Lung (tissue), 12 donors: Measurements from ENCODE around the gene SIX2. TPM values are rescaled to one million over a fixed set of nuclear protein-coding genes. Genes with fewer than 3 reads are reported as not detected.

Experiments used
- ATAC-seq: fragments of 200-7000 bp; cut with Tn5 transposase; one replicate; pipeline ENCODE4 v1.9.1; 2020; ENCODE audit warnings: moderate number of reproducible peaks; ENCODE audit not compliant: insufficient read depth, low FRiP score
- DNase-seq, 3 donors: peaks; one replicate each; pipeline ENCODE4 v3.0.0-alpha.2; 2013 to 2017
- H3K27ac ChIP-seq, 2 donors: one replicate each; pipeline ENCODE4 v1.5.1; 2013; ENCODE audit warnings: mild to moderate bottlenecking in 2 of 2, moderate library complexity in 2 of 2, control low read depth in 1 of 2, inconsistent platforms in 1 of 2, low read depth in 1 of 2, low read length in 1 of 2
- H3K27me3 ChIP-seq, 3 donors: one replicate each; pipeline ENCODE4 v1.5.1; 2013; ENCODE audit warnings: low read length in 2 of 3; ENCODE audit not compliant: control insufficient read depth in 3 of 3, insufficient read depth in 3 of 3
- H3K36me3 ChIP-seq, 4 donors: one replicate each; pipeline ENCODE4 v1.5.1; 2013; ENCODE audit warnings: low read length in 4 of 4, mild to moderate bottlenecking in 1 of 4, moderate library complexity in 1 of 4; ENCODE audit not compliant: control insufficient read depth in 4 of 4, insufficient read depth in 4 of 4
- H3K4me1 ChIP-seq, 5 donors: one replicate each; pipeline ENCODE4 v1.5.1; 2013; ENCODE audit warnings: low read length in 5 of 5, mild to moderate bottlenecking in 2 of 5, moderate library complexity in 1 of 5; ENCODE audit not compliant: control insufficient read depth in 5 of 5, insufficient read depth in 5 of 5
- H3K4me3 ChIP-seq: one replicate; pipeline ENCODE4 v1.5.1; 2013; ENCODE audit warnings: mild to moderate bottlenecking, control low read depth, moderate library complexity
- H3K9ac ChIP-seq, 2 donors: one replicate each; pipeline ENCODE4 v1.5.1; 2013; ENCODE audit warnings: low read length in 2 of 2, control low read depth in 1 of 2; ENCODE audit not compliant: insufficient read depth in 1 of 2
- H3K9me3 ChIP-seq, 4 donors: one replicate each; pipeline ENCODE4 v1.5.1; 2013; ENCODE audit warnings: low read length in 3 of 4, mild to moderate bottlenecking in 1 of 4, moderate library complexity in 1 of 4; ENCODE audit not compliant: control insufficient read depth in 4 of 4, insufficient read depth in 3 of 4
- WGBS, 2 donors: extraction: QIAGEN DNeasy Blood & Tissue Kit; methylation state at CpG; one replicate each; pipeline ENCODE4 v1.1.7; 2013; 5-methylcytosine and 5-hydroxymethylcytosine counted together
- polyA plus RNA-seq, 2 donors: library from polyadenylated mRNA; stranded (reverse); fragments of 200-250 nt; gene quantifications; one replicate each; pipeline ENCODE4 v1.2.1, GENCODE V29; 2013
- total RNA-seq, 2 donors: library from RNA; depleted of rRNA in 1 of 2; stranded (reverse); fragments of >200 nt in 1 of 2; gene quantifications; one replicate each; pipeline ENCODE4 v1.2.1, GENCODE V29; 2014 to 2021
- TF ChIP-seq, protein P1 (sequence below): IDR thresholded peaks from 2 replicates; pipeline ENCODE4 v1.5.1; 2012; ENCODE audit warnings: mild to moderate bottlenecking; ENCODE audit errors: control extremely low read depth, extremely low read depth
- donor health status: control.
- donor health status: control.
- donor health status: Bipolar disorder and iron deficiency.
- donor health status: healthy.
- donor health status: DM: yes; HTN: yes; CAD: no.

SIX2 gene
- total and polyA plus RNA-seq, 4 donors: 0.34 to 0.83 (median 0.44) TPM

DNA sequence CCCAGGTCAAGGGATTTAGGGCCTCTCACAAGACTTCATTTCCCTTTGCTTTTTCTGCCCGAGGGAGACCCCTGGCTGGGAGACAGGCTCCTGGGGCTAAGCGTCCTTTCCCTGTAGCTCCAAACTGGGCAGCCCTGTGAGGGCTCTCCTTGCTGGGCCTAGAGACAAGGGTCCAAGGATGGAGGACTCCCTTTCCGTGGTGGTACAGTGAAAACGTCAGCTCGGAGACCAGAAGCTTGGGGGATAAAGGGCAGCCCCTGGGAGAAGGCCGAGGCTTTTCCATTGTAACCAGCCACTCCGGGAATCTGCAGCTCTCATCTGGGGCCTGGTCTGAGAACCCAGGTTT, 2.3 kb downstream of the SIX2 start:
- Histone ChIP-seq H3K9me3 (peaks cover 0 to 2% (median 0%) of the 10 kb centered on the region in 4 donors), H3K36me3 (no peaks in the 10 kb centered on the region), H3K9ac (no peak overlapping the region), H3K27me3 (peaks cover 0 to 91% (median 83%) of the 10 kb centered on the region in 3 donors), H3K27ac (no peak overlapping the region), H3K4me1 (peaks cover 0 to 43% (median 19%) of the 10 kb centered on the region in 5 donors), H3K4me3 (no peak overlapping the region)
- no peak for DNase-seq
- ATAC-seq: no peak
- TF ChIP-seq, protein P1, sequence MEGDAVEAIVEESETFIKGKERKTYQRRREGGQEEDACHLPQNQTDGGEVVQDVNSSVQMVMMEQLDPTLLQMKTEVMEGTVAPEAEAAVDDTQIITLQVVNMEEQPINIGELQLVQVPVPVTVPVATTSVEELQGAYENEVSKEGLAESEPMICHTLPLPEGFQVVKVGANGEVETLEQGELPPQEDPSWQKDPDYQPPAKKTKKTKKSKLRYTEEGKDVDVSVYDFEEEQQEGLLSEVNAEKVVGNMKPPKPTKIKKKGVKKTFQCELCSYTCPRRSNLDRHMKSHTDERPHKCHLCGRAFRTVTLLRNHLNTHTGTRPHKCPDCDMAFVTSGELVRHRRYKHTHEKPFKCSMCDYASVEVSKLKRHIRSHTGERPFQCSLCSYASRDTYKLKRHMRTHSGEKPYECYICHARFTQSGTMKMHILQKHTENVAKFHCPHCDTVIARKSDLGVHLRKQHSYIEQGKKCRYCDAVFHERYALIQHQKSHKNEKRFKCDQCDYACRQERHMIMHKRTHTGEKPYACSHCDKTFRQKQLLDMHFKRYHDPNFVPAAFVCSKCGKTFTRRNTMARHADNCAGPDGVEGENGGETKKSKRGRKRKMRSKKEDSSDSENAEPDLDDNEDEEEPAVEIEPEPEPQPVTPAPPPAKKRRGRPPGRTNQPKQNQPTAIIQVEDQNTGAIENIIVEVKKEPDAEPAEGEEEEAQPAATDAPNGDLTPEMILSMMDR: no peak
- 70 to 73% methylated on average over 7 of the region's 7 CpGs for WGBS, 2 donors

DNA sequence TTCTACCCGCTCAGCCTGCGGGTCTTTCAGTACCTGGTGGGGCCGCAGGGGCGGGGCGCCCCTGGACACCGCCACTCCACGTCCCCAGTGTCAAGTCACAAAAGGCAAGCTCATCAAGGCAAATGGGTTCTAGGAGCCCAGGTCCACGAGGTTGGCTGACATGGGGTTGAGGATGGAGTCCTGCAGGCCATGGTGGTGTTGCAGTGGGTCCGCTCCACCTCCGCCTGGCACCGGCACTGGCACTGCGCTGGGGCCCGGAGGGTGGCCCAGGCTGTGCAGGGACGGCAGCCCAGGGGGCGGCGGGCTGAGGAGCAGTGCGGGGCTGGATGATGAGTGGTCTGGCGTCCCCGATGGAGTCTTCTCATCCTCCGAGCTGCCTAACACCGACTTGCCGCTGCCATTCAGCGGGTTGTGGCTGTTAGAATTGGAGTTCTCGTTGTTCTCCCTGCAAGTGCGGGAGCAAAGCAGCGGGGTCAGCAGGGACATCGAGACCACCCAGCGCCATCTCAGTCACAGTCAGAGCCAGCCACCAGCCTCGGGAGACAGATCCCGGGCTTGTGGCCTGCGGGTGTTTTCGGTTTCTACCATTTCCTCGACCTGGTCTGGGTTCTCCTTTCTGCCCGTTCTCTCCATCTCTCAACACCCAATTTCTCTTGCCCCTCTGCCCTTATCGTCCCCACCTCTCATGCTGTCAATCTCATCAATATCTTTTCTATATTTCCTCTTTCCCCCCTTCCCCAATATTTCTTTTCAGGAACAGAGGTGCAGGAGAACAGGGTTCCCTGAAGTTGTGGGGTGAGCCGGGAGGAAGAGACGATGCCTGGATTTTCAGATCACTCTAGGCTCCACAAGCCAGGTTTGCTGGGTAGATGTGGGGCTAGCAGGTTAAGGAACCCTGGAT, 3.0 kb downstream of the SIX2 start:
- Histone ChIP-seq H3K4me1 (peaks cover 0 to 46% (median 19%) of the 10 kb centered on the region in 5 donors), H3K4me3 (no peak overlapping the region), H3K9ac (no peak overlapping the region), H3K27me3 (peaks cover 0 to 91% (median 83%) of the 10 kb centered on the region in 3 donors), H3K27ac (no peak overlapping the region), H3K9me3 (peaks cover 0 to 2% (median 0%) of the 10 kb centered on the region in 4 donors), H3K36me3 (no peaks in the 10 kb centered on the region)
- 22 to 28% methylated on average over 37 of the region's 37 CpGs for WGBS, 2 donors
- DNase-seq: no peak
- no peak for ATAC-seq
- TF ChIP-seq, protein P1: no peak

DNA sequence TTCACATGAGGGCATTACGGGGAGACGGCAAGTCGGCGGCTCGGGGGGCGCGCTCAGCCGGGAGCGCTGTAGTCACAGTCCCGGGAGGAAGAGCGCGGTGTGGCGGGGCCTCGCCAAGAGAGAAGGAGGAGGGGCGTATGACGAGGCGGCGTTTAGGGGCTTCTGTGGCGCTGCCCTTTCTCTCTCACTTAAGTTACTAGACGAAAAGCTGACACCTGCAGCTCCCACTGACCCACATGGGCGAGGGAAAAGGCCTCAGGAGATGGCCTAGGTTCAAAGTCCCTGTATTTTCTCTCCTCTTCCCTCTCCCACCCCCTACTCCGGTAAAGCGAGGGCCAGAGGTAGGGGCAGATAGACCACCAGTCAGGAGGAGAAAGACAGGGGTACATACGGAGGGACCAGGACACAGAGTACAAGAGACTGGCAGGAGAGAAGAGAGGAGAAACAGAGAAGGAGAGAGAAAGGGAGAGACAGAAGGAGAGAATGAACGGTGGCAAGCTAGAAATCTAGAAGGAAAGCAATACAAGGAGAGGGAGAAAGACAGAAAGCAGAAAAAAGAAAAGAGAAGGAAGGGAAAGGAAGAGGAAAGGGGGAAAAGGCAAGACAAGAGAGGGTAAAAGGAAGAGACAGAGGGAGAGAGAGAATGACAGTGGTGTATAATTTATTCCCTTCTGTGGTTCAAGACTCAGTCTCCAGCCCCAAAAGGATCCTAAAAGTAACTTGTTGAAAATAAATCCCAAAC, 3.8 kb downstream of the SIX2 start:
- Histone ChIP-seq H3K4me1 (peaks cover 0 to 48% (median 19%) of the 10 kb centered on the region in 5 donors), H3K27me3 (peaks cover 0 to 91% (median 83%) of the 10 kb centered on the region in 3 donors), H3K9me3 (peaks cover 0 to 5% (median 0%) of the 10 kb centered on the region in 4 donors), H3K27ac (no peak overlapping the region), H3K4me3 (no peak overlapping the region), H3K36me3 (no peaks in the 10 kb centered on the region), H3K9ac (no peak overlapping the region)
- ATAC-seq: no peak
- DNase-seq: no peak
- TF ChIP-seq, protein P1: no peak
- WGBS, 2 donors: 6 to 14% methylated on average over 25 of the region's 25 CpGs
